Endometrial microvascular endothelial cells (primary cell): ENCODE measurements around the gene HSF5. TPM values are rescaled to one million over a fixed set of nuclear protein-coding genes. Genes with fewer than 3 reads are reported as not detected.
"Not testable (repeated sequence)": the region's sequence is repeated elsewhere in the genome, so short reads cannot be mapped to it uniquely, and the experiment has no call there.

Experiments
- in situ Hi-C: cut with HindIII; loops from 2 replicates; pipeline ENCODE4 v1.10.0; 2017; ENCODE audit warnings: low sequenced_read_pairs, low pct_unique_long_range_greater_than_20kb; ENCODE audit errors: inconsistent ontology term
- total RNA-seq: library from RNA; depleted of rRNA; stranded (reverse); fragments of >200 nt; gene quantifications from one replicate; pipeline ENCODE4 v1.2.3, GENCODE V29; 2015; ENCODE audit errors: inconsistent ontology term

Gene HSF5
- total RNA-seq, 1 donor from 2014 or later, result not detected

GRCh38 chr17:58492238-58493121, 4.3 kb upstream of the HSF5 start:
- in situ Hi-C loops, result no loop called here

GRCh38 chr17:58491510-58492045, 3.4 kb upstream of the HSF5 start:
- in situ Hi-C loops, result no loop called here

GRCh38 chr17:58488428-58488890, 251 bp upstream of the HSF5 start:
- in situ Hi-C loops, result no loop called here

- in situ Hi-C loops, result no loop called here
Measured at GRCh38 chr17:58484600-58484999, 3.6 kb downstream of the HSF5 start.

DNA sequence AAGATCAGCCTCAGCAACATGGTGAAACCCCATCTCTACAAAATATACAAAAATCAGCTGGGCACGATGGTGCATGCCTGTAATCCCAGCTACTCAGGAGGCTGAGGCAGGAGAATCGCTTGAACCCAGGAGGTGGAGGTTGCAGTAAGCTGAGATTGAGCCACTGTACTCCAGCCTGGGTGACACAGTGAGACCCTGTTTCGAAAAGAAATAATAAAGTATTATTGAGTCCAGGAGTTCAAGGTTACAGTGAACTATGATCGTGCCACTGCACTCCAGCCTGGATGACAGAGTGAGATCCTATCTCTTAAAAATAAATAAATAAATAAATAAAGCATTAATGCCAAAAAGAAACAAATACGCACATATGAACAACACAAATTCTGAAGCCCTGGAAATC, 6.4 kb downstream of the HSF5 start:
- in situ Hi-C loops, result not testable (repeated sequence)

GRCh38 chr17:58480090-58480489, 8.1 kb downstream of the HSF5 start:
- in situ Hi-C loops, result no loop called here

DNA sequence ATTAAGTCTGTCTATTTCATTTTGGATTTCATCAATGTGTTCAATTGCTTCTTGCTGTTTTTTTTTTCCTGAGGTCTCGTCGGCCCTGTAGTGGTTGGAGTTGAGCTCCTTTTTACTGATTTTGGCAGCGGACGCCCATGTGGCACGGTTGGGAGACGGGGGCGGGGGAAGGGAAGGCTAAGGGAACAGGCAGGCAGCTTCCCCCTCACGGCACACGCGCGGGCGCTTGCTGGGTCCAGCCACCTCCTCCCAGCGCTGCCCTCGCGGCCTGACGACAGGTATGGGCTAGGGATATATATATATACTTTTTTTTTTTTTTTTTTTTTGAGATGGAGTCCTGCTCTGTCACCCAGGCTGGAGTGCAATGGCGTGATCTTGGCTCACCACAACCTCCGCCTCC, 11.4 kb downstream of the HSF5 start:
- in situ Hi-C loops, result no loop called here

GRCh38 chr17:58475985-58476384, 12.2 kb downstream of the HSF5 start:
- in situ Hi-C loops, result no loop called here

DNA sequence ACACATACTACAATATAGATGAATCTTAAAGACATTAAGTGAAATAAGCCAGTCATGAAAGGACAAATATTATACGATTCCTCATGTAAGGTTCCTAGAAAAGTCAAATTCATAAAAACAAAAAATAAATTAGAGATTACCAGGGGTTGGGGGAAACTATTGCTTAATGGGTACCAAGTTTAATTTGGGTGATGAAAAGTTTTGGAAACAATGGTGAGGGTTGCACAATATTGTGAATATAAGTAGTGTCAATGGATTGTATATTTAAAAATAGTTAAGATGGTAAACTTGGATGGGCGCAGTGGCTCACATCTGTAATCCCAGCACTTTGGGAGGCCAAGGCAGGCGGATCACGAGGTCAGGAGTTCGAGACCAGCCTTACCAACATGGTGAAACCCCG, 17.9 kb downstream of the HSF5 start:
- in situ Hi-C loops, result no loop called here

DNA sequence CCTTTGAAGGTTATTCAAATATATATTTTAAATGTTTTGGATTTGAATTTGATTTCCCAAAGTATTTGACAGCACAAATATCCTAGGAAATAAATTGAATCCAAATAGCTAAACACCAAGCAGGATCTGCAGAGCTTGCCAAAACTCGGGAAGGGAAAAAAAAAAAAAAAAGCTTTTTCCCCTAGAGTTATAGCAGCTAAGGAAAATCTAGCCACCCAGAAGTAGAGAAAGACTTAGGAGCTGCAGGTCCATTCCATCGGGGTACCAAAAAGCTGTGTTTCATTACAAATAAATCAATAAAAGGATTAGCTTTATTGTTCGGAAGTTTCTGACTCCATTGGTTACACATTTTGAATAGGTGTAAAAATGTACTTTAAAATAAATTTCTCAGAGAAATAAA, 19.3 kb downstream of the HSF5 start:
- in situ Hi-C loops, result no loop called here

GRCh38 chr17:58455491-58455890, 32.7 kb downstream of the HSF5 start:
- in situ Hi-C loops, result no loop called here

GRCh38 chr17:58452738-58453137, 35.5 kb downstream of the HSF5 start:
- in situ Hi-C loops, result no loop called here

DNA sequence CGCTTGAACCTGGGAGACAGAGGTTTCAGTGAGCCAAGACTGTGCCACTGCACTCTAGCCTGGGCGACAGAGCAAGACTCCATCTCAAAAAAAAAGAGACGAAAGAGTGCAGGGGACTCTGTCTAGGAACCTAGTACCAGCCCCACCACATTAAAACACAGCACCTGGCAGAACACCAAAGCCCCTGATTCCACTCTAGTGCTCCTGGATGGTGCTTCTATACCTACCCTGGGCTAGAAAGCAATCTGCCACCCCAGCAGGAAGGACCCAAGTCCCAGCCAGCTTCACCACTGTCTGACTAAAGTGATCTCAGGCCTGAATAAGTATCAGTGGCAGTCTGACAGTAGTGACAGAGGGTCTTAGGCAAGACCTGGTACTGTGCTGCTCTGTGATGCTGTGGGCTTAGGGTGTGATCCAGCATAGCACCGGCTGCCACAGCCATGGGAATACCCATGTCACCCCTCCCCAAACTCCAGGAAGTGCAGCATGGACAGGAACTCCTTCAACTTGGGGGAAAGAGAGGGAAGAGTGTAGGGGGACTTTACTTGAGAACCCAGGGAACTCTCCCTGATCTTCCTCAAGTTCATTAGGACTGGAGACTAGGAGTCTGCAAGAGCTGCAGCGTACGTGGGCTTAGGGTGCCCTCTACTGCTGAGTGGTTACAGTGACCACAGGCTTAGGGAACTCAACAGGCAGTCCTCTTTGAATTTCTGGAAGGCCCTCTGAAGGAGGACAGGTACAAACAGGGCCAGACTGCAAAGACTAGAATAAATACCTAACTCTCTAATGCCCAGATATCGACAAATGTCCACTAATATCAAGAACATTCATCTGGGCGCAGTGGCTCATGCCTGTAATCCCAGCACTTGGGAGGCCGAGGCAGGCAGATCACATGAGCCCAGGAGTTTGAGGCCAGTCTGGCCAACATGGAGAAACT, 40.9 kb downstream of the HSF5 start:
- in situ Hi-C loops, result no loop called here

DNA sequence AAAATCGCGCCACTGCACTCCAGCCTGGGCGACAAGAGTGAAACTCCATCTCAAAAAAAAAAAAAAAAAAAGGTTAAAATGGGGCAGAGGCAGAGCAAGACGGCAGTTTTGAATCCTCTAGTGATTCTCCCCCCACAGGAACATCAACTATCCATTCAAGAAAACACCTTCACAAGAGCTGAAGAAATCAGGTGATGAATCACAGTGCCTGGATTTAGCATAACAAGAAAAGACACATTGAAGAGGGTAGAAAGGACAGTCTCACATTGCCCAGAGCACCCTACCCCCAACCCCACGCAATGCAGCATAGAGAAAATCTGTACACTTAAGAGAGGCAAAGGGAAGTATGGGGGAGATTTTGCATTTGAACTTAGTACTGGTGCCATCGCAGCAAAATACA, 42.1 kb downstream of the HSF5 start:
- in situ Hi-C loops, result no loop called here

- in situ Hi-C loops, result no loop called here
Measured at GRCh38 chr17:58436805-58437239, 51.4 kb downstream of the HSF5 start.

- in situ Hi-C loops, result no loop called here
Measured at GRCh38 chr17:58436245-58436644, 52.0 kb downstream of the HSF5 start.

GRCh38 chr17:58432806-58433573, 55.2 kb downstream of the HSF5 start:
- in situ Hi-C loops, result no loop called here

DNA sequence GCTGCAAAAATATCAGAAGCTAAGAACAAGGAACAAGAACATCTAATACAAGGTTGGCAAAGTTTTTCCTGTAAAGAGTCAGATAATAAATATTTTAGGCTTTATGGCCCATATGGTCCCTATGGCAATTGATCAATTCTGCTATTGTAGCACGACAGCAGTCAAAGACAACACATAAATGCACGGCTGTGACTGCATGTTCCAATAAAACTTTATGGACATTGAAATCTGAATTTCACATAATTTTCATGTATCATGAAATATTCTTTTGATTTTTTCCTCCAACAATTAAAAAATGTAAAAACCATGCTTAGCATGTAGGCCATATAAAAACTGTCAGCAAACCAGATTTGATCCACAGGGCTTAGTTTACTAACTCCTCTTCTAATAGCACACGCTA, 60.4 kb downstream of the HSF5 start:
- in situ Hi-C loops, result no loop called here

- in situ Hi-C loops, result no loop called here
Measured at GRCh38 chr17:58421711-58422110, 66.5 kb downstream of the HSF5 start.
